IPS-20b (cell line): Measurements from ENCODE around the gene PKP4.

Source experiments
- H3K27ac ChIP-seq: one replicate; pipeline ENCODE4 v1.5.1; 2013; ENCODE audit warnings: low read length
- H3K27me3 ChIP-seq: 2 replicates; pipeline ENCODE4 v1.6.1; 2013; ENCODE audit warnings: mild to moderate bottlenecking, low read length, inconsistent platforms; ENCODE audit not compliant: insufficient read depth
- H3K36me3 ChIP-seq: 2 replicates; pipeline ENCODE4 v1.6.1; 2013; ENCODE audit warnings: low read depth, mild to moderate bottlenecking, inconsistent platforms, low read length, moderate library complexity; ENCODE audit not compliant: insufficient read depth
- H3K4me1 ChIP-seq: 2 replicates; pipeline ENCODE4 v1.6.1; 2013; ENCODE audit warnings: mild to moderate bottlenecking, control low read depth, inconsistent platforms, low read length, moderate library complexity; ENCODE audit not compliant: insufficient read depth
- H3K4me3 ChIP-seq: 2 replicates; pipeline ENCODE4 v1.5.1; 2013; ENCODE audit warnings: mild to moderate bottlenecking, low read length, inconsistent platforms
- H3K9ac ChIP-seq: 2 replicates; pipeline ENCODE4 v1.6.1; 2013; ENCODE audit warnings: low read depth, mild to moderate bottlenecking, inconsistent platforms, low read length, moderate library complexity
- H3K9me3 ChIP-seq: 2 replicates; pipeline ENCODE4 v1.6.1; 2013; ENCODE audit warnings: mild to moderate bottlenecking, low read depth, low read length, inconsistent platforms; ENCODE audit not compliant: insufficient read depth

Gene PKP4

DNA sequence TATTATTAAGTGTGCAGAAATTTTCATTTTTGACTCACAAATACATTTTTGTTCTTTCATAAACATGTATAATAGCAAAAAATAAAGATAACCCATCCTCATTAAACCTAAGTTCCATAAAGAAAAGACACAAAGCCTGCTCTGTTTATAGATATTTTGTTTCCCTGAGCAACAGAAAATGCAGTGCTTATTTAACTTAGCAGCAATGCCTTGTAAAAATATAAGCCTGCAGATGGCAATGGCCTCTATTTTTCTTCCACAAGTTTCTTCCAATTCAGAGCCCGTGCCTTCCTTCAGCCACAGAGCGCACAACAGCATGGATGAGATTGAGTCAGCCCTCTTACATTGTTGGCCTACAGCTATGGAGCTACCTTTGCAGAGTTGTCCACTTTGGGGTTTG lies 43.6 kb downstream of the PKP4 start:
- Histone ChIP-seq H3K9ac (no peak overlapping the region), H3K9me3 (no peaks in the 10 kb centered on the region), H3K36me3 (no peaks in the 10 kb centered on the region), H3K27ac (no peak overlapping the region), H3K4me3 (no peak overlapping the region), H3K4me1 (peaks cover 27% of the 10 kb centered on the region), H3K27me3 (no peaks in the 10 kb centered on the region)

DNA sequence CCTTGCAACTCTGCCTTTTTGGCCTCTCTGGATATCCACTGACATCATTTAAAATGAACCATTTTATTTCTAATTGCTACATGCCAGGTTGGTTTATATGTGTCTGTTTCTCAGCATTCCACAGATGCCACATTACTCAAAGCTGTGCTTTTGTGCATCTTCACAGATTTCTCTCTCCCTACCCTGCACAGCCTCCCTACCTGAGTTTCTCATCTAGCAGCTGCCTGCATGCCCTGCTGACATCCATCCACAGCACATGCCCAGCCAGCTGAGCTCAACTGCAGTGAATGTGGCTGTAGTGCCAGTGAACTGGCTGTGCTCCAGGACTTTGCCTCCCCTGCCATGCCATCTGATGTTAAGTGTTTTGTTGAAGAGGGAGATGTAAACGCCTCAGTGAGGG lies 44.5 kb downstream of the PKP4 start:
- Histone ChIP-seq H3K9ac (no peak overlapping the region), H3K27me3 (no peaks in the 10 kb centered on the region), H3K27ac (no peak overlapping the region), H3K9me3 (no peaks in the 10 kb centered on the region), H3K4me3 (no peak overlapping the region), H3K4me1 (peaks cover 31% of the 10 kb centered on the region), H3K36me3 (no peaks in the 10 kb centered on the region)

DNA sequence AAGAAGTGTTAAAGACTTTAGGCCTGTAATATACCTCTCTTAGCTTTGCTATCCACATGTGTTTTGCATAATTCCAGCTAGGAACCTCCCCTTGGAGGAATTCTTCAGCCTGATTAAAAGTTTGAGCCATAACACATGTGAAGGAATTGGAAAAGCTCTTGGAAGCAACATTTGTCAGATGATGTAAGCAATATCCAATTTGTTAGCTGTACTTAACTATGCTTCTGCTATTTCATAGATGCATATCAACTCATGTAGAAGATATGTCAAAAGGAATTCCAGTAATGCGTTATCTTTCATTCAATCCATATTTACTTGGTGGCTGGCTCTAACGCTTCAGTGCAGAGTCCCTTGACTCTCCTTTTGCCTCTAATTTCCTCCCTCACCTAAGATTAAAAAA lies 46.2 kb downstream of the PKP4 start:
- Histone ChIP-seq H3K27me3 (no peaks in the 10 kb centered on the region), H3K36me3 (no peaks in the 10 kb centered on the region), H3K27ac (no peak overlapping the region), H3K9me3 (no peaks in the 10 kb centered on the region), H3K4me3 (no peak overlapping the region), H3K9ac (no peak overlapping the region), H3K4me1 (peaks cover 18% of the 10 kb centered on the region)

DNA sequence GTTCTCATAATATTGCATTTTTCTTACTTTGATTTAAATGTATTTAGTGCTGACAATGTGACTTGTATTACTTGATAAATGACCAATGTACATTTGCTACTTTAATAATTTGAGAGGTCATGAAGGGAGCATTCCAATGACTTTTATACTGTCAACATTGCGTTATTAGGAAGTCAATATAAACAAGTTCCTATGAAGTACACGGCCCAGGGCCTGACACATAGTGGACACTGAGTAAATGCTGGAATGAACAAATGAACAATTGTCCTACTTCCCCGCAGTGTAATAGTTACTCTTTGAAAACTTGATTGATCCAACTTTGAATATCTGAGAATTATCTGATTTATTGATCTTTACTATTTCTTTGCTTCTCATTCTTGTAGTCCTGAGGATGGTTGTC lies 47.3 kb downstream of the PKP4 start:
- peaks cover 18% of the 10 kb centered on the region for H3K4me1 ChIP-seq
- no peaks in the 10 kb centered on the region for H3K9me3 ChIP-seq
- H3K27ac ChIP-seq: no peak overlapping the region
- no peak overlapping the region for H3K4me3 ChIP-seq
- no peak overlapping the region for H3K9ac ChIP-seq
- H3K27me3 ChIP-seq: no peaks in the 10 kb centered on the region
- H3K36me3 ChIP-seq: no peaks in the 10 kb centered on the region

DNA sequence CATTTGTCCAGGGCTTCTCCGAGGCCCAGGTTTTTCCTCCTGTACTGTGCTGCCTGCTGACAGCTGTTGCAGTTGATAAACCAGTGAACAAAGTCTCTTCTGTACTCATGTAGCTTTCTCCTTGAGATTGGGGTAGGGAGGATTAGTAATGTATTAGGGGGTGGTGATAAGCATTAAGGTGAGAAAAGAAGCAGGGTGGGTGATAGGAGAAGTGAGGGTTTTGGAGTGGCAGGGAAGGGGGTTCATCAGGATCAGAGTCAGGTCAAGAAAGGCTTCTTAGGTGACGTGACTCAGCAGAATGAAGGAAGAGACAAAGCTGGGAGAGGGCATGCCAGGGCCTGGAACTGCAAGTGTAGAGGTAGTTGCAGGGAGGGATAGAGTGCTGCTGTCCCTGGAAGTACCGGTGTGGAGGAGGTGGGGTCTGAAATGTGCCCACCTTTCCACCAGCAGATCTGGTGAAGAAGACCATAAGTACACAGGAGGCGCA lies 48.7 kb downstream of the PKP4 start:
- no peaks in the 10 kb centered on the region for H3K36me3 ChIP-seq
- no peak overlapping the region for H3K4me3 ChIP-seq
- no peaks in the 10 kb centered on the region for H3K9me3 ChIP-seq
- H3K9ac ChIP-seq: no peak overlapping the region
- no peaks in the 10 kb centered on the region for H3K27me3 ChIP-seq
- no peak overlapping the region for H3K27ac ChIP-seq
- peaks cover 22% of the 10 kb centered on the region for H3K4me1 ChIP-seq

GRCh38 chr2:158507141-158507540 lies 50.4 kb downstream of the PKP4 start:
- H3K27ac ChIP-seq: no peak overlapping the region
- no peak overlapping the region for H3K4me3 ChIP-seq
- H3K9me3 ChIP-seq: no peaks in the 10 kb centered on the region
- no peak overlapping the region for H3K9ac ChIP-seq
- peaks cover 22% of the 10 kb centered on the region for H3K4me1 ChIP-seq
- H3K36me3 ChIP-seq: no peaks in the 10 kb centered on the region
- no peaks in the 10 kb centered on the region for H3K27me3 ChIP-seq

DNA sequence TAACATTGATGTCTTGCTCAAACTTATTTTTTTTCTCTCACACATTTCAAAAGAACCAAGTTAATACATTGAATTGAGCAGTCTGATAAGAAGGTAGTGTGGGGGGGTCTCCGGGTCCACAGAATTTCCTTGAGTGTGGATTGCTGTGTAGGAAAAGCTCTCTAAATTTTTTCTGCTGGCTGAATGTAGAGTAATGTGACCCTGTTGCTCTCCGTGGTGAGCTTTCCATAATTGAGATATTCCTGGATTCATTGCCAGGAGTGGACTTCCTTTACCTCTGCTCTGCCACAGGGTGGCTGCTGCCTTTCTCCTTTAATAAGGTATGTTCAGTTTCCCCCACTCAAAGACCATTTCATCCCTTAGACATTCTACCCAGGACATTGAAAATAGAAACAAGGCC lies 50.9 kb downstream of the PKP4 start:
- H3K9me3 ChIP-seq: no peaks in the 10 kb centered on the region
- H3K27me3 ChIP-seq: no peaks in the 10 kb centered on the region
- H3K4me3 ChIP-seq: no peak overlapping the region
- H3K4me1 ChIP-seq: peaks cover 19% of the 10 kb centered on the region
- no peaks in the 10 kb centered on the region for H3K36me3 ChIP-seq
- no peak overlapping the region for H3K27ac ChIP-seq
- H3K9ac ChIP-seq: no peak overlapping the region

DNA sequence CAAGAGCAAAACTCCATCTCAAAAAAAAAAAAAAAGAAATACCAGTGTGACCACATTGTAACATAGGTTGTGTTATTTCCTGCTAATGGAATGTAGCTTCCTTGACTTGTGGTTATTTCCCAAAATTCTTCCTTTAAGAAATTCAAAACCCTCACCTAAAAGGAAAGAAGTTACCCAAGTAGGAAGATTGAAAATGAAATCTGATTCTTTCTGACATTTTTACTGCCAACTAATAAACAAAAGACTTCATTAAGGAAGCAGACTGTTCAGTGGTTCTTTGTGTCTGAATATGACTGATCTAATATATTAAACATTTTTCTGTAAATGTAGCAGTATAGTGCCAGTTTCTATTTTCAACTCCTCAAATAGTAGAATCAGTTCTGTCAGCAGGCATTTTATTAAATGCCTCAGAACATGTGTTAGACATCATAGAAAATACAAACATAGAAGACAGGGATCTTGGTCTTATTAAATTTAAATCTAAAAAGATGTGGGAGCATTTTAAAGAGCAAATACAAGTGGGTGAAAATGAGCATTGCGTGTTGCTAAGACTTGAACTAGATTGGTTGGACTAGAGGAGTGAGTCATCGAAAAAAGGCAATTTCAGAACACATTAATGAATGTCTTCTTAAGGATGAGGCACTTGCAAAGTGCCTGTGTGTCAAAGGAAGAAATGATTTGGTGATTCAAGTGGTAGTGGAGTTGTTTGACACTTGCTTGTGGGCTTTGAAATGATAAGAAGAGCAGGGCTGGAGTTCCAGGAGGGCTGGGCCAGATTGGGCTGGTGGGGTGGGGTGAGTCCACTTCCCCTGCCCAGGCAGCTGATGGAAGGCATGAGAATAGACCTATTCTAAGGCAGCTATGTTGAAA lies 53.4 kb downstream of the PKP4 start:
- Histone ChIP-seq H3K9me3 (no peaks in the 10 kb centered on the region), H3K36me3 (0 out of 2 replicates have a peak, but pooled peaks cover 7% of the 10 kb centered on the region), H3K27ac (no peak overlapping the region), H3K4me3 (no peak overlapping the region), H3K27me3 (no peaks in the 10 kb centered on the region), H3K9ac (no peak overlapping the region), H3K4me1 (peaks cover 12% of the 10 kb centered on the region)

DNA sequence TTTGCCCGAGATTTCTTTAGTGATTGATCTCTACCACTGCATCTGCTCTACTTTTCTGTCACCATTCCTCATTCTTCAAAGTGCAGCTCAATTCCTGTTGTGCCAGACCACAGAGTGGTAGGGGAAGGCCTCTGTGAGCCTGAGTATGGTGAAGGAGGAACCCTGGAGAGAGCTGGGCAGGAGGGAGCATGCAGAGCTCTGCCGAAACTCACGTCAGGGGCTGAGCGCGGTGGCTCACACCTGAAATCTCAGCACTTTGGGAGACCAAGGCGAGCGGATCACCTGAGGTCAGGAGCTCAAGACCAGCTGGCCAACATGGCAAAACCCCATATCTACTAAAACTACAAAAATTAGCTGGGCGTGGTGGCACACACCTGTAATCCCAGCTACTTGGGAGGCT lies 54.1 kb downstream of the PKP4 start:
- 0 out of 2 replicates have a peak, but pooled peaks cover 7% of the 10 kb centered on the region for H3K36me3 ChIP-seq
- H3K4me1 ChIP-seq: peaks cover 5% of the 10 kb centered on the region; the same call in 1 of the 2 replicates
- H3K27ac ChIP-seq: no peak overlapping the region
- H3K27me3 ChIP-seq: no peaks in the 10 kb centered on the region
- no peak overlapping the region for H3K9ac ChIP-seq
- no peaks in the 10 kb centered on the region for H3K9me3 ChIP-seq
- H3K4me3 ChIP-seq: no peak overlapping the region

DNA sequence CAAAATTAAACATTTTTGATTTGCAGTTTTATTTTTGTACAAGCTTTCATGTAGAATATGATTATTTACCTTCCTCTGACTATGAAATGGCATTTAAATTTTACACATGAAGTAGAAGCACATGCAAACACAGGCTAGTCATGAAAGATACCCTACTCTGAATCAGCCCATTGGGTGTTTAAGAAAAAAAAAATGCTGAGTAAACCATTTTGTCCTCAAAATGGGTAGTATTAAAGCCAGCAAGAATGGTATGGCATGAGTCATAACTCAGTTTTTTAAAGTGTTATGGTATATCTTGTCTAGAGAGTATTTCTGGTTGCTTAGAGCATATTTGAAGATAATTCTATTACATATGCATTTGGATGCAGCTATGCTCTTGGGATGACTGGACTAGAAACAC lies 55.0 kb downstream of the PKP4 start:
- Histone ChIP-seq H3K4me1 (peaks cover 4% of the 10 kb centered on the region; the same call in 1 of the 2 replicates), H3K27ac (no peak overlapping the region), H3K9me3 (no peaks in the 10 kb centered on the region), H3K9ac (no peak overlapping the region), H3K27me3 (no peaks in the 10 kb centered on the region), H3K36me3 (0 out of 2 replicates have a peak, but pooled peaks cover 7% of the 10 kb centered on the region), H3K4me3 (no peak overlapping the region)

DNA sequence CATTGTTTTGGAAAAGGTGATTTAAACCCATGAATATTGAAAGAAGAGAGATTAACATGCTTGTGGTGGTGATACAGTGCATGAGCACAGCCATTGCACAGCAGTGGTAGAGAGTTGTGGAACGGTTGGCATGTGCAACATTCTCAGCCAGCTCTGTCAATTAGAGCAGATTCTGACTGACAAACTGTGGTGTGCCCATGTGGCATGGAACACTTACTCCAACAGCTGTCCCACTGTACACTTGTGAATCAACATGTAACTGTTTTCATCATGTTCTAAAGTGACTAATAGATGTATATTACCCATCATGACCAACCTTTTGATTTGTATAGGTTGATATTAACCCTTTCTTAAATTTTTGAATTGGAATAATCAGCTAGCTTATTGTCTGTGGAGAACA lies 55.6 kb downstream of the PKP4 start:
- Histone ChIP-seq H3K27ac (no peak overlapping the region), H3K27me3 (no peaks in the 10 kb centered on the region), H3K9me3 (no peaks in the 10 kb centered on the region), H3K36me3 (0 out of 2 replicates have a peak, but pooled peaks cover 7% of the 10 kb centered on the region), H3K4me3 (no peak overlapping the region), H3K9ac (no peak overlapping the region), H3K4me1 (peaks cover 4% of the 10 kb centered on the region; the same call in 1 of the 2 replicates)

DNA sequence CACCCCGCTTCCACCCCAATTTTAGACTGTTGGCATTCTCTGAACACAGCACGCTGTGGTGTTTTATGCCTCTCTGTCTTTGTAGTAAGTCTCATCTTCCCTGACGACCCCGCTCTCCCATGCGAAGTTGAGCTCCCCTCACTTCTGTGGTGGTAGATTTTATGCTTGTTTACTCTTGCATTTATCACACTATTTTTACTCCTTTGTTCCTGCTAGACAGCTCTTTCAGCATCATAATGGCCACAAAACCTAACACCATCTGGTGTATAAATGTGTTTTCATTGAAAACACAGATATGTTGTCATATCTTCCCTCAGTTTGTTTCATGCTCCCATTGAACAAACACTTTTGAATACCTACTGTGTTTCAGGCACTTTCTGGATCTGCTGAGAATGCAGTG lies 57.1 kb downstream of the PKP4 start:
- 0 out of 2 replicates have a peak, but pooled peaks cover 7% of the 10 kb centered on the region for H3K36me3 ChIP-seq
- H3K4me3 ChIP-seq: no peak overlapping the region
- H3K4me1 ChIP-seq: peaks cover 4% of the 10 kb centered on the region; the same call in 1 of the 2 replicates
- H3K27ac ChIP-seq: no peak overlapping the region
- H3K9me3 ChIP-seq: no peaks in the 10 kb centered on the region
- no peak overlapping the region for H3K9ac ChIP-seq
- no peaks in the 10 kb centered on the region for H3K27me3 ChIP-seq
